DMS114 treated with DMSO at 0.1 percent for 48 hours (cell line): ENCODE results near the gene ATP8A2.

Experiments used
- DNase-seq: peaks from one replicate; lab custom pipeline; 2025; ENCODE audit not compliant: unreplicated experiment; lab: John Stamatoyannopoulos, UW

ATP8A2 gene

GRCh38 chr13:25987987-25988386, 616.2 kb downstream of the ATP8A2 start:
- DNase-seq, result no peak

- DNase-seq, result no peak
These were observed 616.9 kb downstream of the ATP8A2 start for GRCh38 chr13:25988661-25989060.

- no peak for DNase-seq
These were observed 619.0 kb downstream of the ATP8A2 start for GRCh38 chr13:25990801-25991200.

GRCh38 chr13:25992076-25992475, 620.3 kb downstream of the ATP8A2 start:
- DNase-seq, result no peak

GRCh38 chr13:26007261-26008125, 635.7 kb downstream of the ATP8A2 start:
- no peak for DNase-seq

- DNase-seq, result no peak
These were observed 638.9 kb downstream of the ATP8A2 start for GRCh38 chr13:26010487-26011207.

- DNase-seq, result no peak
These were observed 639.4 kb downstream of the ATP8A2 start for GRCh38 chr13:26011208-26011573.

- no peak for DNase-seq
These were observed 640.4 kb downstream of the ATP8A2 start for GRCh38 chr13:26011996-26012821.

- no peak for DNase-seq
These were observed 641.2 kb downstream of the ATP8A2 start for GRCh38 chr13:26012995-26013394.

GRCh38 chr13:26015271-26016125, 643.7 kb downstream of the ATP8A2 start:
- DNase-seq, result no peak

- no peak for DNase-seq
These were observed 644.4 kb downstream of the ATP8A2 start for GRCh38 chr13:26016189-26016588.

- no peak for DNase-seq
These were observed 645.6 kb downstream of the ATP8A2 start for GRCh38 chr13:26017196-26017921.

GRCh38 chr13:26017932-26018665, 646.3 kb downstream of the ATP8A2 start:
- no peak for DNase-seq

GRCh38 chr13:26019251-26019650, 647.5 kb downstream of the ATP8A2 start:
- DNase-seq, result no peak

GRCh38 chr13:26019881-26020870, 648.4 kb downstream of the ATP8A2 start:
- DNase-seq, result no peak

- DNase-seq, result no peak
These were observed 649.1 kb downstream of the ATP8A2 start for GRCh38 chr13:26020891-26021290.

GRCh38 chr13:26021516-26021915, 649.7 kb downstream of the ATP8A2 start:
- no peak for DNase-seq

- no peak for DNase-seq
These were observed 650.2 kb downstream of the ATP8A2 start for GRCh38 chr13:26021956-26022355.
